Tibial artery (tissue), 4 donors: ENCODE measurements around the gene SLC12A5.
"Not testable (repeated sequence)": the region's sequence is repeated elsewhere in the genome, so short reads cannot be mapped to it uniquely, and the experiment has no call there.

Source experiments
- DNase-seq, 2 donors: peaks; one replicate each; pipeline ENCODE4 v3.0.0-alpha.2; 2019
- H3K27ac ChIP-seq, 2 donors: fragments of 200-600 bp; sonication (generic) in 1 of 2; 1 replicate in 1 of 2; 2 replicates in 1 of 2; pipeline ENCODE4 v1.5.1; 2018 to 2019; ENCODE audit warnings: mild to moderate bottlenecking in 1 of 2
- H3K27me3 ChIP-seq, 2 donors: fragments of 200-600 bp; sonication (generic) in 1 of 2; one replicate each; pipeline versions ENCODE4 v1.5.1 to v1.6.0; 2016 to 2019
- H3K36me3 ChIP-seq, 3 donors: fragments of 200-600 bp; sonication (generic) in 2 of 3; one replicate each; pipeline ENCODE4 v1.5.1; 2016 to 2019; ENCODE audit warnings: mild to moderate bottlenecking in 2 of 3
- H3K4me1 ChIP-seq, 4 donors: fragments of 200-600 bp; sonication (generic) in 2 of 4; 1 replicate in 3 of 4; 2 replicates in 1 of 4; pipeline ENCODE4 v1.5.1; 2016 to 2019
- H3K4me3 ChIP-seq, 2 donors: fragments of 200-600 bp; sonication (generic) in 1 of 2; 1 replicate in 1 of 2; 2 replicates in 1 of 2; pipeline ENCODE4 v1.5.1; 2018 to 2019; ENCODE audit warnings: mild to moderate bottlenecking in 2 of 2
- H3K9me3 ChIP-seq, 3 donors: fragments of 200-600 bp; sonication (generic) in 1 of 3; one replicate each; pipeline ENCODE4 v1.5.1; 2016 to 2019
- intact Hi-C: fragments of 100-400 bp; cut with DNase I; formaldehyde crosslinking; loops from one replicate; pipeline ENCODE4 v1.15.0; 2023; ENCODE audit warnings: low total_unique reads
- TF ChIP-seq, protein P1 (sequence below), 2 experiments: fragments of 200-600 bp in 1 of 2; fragments of 450-650 bp in 1 of 2; IDR thresholded peaks; one replicate each; pipeline ENCODE4 v1.5.1; 2017 to 2019; ENCODE audit warnings: antibody characterized with exemption in 2 of 2, mild to moderate bottlenecking in 1 of 2, moderate library complexity in 1 of 2

Gene SLC12A5

DNA sequence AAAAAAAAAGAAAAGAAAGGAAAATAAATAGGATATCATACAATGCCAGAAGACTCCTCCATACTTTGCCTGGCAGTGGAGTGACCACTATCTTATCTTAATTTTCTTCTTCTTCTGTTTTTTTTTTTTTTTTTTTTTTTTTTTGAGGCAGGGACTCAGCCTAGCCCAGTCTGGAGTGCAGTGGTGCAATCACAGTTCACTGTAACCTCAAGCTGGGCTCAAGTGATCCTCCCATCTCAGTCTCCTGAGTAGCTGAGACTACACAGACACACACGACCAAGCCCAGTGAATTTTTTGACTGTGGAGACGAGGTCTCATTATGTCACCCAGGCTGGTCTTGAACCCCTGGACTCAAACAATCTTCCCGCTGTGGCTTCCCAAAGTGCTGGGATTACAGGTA is 37.4 kb upstream of the SLC12A5 start:
- Histone ChIP-seq H3K36me3 (no peaks in the 10 kb centered on the region), H3K27me3 (peaks cover 0 to 64% of the 10 kb centered on the region in 2 donors), H3K4me1 (no peaks in the 10 kb centered on the region), H3K9me3 (no peaks in the 10 kb centered on the region), H3K4me3 (no peak overlapping the region), H3K27ac (no peak overlapping the region)
- intact Hi-C loops = no loop called here
- TF ChIP-seq, protein P1, sequence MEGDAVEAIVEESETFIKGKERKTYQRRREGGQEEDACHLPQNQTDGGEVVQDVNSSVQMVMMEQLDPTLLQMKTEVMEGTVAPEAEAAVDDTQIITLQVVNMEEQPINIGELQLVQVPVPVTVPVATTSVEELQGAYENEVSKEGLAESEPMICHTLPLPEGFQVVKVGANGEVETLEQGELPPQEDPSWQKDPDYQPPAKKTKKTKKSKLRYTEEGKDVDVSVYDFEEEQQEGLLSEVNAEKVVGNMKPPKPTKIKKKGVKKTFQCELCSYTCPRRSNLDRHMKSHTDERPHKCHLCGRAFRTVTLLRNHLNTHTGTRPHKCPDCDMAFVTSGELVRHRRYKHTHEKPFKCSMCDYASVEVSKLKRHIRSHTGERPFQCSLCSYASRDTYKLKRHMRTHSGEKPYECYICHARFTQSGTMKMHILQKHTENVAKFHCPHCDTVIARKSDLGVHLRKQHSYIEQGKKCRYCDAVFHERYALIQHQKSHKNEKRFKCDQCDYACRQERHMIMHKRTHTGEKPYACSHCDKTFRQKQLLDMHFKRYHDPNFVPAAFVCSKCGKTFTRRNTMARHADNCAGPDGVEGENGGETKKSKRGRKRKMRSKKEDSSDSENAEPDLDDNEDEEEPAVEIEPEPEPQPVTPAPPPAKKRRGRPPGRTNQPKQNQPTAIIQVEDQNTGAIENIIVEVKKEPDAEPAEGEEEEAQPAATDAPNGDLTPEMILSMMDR (IDR thresholded peaks at IDR 0.05) = no peak
- DNase-seq = no peak

DNA sequence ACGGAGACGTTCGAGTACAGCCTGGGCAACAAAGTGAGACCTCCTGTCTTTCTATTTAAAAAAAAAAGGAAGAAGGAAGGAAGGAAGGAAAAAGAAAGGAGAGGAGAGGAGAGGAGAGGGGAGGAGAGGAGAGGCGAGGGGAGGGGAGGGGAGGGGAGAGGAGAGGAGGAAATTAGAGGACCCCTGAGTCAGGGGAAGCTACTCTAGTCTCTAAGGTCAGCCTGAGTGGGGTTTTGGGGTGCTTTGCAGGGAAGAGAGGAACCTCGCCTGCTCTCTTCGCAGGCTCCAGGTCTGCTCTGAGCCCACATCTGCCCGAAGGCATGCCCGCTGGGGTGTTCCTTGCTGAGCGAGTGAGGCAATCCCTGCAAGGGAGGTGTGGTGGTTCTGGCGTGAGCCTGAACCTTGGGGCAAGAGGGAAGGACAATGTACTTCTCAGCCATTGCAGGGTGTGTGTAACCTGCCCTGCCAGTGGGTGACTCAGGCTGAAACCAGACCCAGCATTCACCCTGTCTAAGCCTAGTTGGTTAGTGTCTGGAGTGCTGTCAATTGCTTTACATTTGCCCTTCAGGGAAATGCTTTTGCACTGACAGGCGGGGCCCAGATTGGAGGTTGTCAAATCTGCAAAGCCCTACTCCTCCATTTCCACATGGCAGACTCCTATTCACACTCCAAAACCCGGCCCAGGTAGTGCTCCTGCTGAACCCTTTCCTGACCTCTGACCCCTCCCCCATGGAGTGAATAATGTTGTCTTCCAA is 35.6 kb upstream of the SLC12A5 start:
- no peak overlapping the region for H3K4me3 ChIP-seq
- no peaks in the 10 kb centered on the region for H3K4me1 ChIP-seq
- no peaks in the 10 kb centered on the region for H3K36me3 ChIP-seq
- DNase-seq = no peak
- no peak overlapping the region for H3K27ac ChIP-seq
- TF ChIP-seq, protein P1 (IDR thresholded peaks at IDR 0.05) = no peak
- intact Hi-C loops = no loop called here
- H3K27me3 ChIP-seq = peaks cover 0 to 66% of the 10 kb centered on the region in 2 donors
- no peaks in the 10 kb centered on the region for H3K9me3 ChIP-seq

DNA sequence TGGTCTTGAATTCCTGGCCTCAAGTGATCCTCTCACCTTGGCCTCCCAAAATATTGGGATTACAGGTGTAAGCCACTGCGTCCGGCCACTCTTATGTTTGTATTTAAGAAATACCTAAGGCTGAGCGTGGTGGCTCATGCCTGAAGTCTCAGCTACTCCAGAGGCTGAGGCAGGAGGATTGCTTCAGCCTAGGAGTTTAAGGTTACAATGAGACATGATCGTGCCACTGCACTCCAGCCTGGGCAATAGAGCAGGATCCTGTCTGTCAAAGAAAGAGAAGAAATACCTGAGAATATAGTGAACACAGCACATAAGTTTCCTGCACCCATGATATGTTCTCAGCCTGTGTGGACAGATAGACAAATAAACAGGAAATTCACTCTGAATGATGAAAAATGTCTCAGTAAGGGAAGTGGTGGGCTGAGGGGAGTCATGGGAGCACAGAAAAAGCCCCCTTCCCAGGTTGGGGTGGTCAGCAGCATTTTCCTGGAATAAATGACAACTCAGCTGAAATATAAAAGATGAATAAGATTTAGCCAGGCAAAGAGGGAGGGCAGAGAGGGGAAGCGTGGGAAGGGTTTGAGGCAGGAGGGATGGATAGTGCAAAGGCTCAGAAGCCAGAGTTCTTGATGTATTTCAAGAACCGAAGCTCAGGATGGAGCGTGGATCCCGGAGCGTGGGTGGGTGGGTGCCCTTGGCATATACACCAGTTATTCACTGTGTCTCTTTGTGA is 34.1 kb upstream of the SLC12A5 start:
- no peaks in the 10 kb centered on the region for H3K36me3 ChIP-seq
- H3K27me3 ChIP-seq = peaks cover 0 to 72% of the 10 kb centered on the region in 2 donors
- TF ChIP-seq, protein P1 (IDR thresholded peaks at IDR 0.05) = no peak
- intact Hi-C loops = no loop called here
- no peak overlapping the region for H3K27ac ChIP-seq
- H3K9me3 ChIP-seq = no peaks in the 10 kb centered on the region
- DNase-seq = no peak
- no peak overlapping the region for H3K4me3 ChIP-seq
- H3K4me1 ChIP-seq = no peaks in the 10 kb centered on the region

DNA sequence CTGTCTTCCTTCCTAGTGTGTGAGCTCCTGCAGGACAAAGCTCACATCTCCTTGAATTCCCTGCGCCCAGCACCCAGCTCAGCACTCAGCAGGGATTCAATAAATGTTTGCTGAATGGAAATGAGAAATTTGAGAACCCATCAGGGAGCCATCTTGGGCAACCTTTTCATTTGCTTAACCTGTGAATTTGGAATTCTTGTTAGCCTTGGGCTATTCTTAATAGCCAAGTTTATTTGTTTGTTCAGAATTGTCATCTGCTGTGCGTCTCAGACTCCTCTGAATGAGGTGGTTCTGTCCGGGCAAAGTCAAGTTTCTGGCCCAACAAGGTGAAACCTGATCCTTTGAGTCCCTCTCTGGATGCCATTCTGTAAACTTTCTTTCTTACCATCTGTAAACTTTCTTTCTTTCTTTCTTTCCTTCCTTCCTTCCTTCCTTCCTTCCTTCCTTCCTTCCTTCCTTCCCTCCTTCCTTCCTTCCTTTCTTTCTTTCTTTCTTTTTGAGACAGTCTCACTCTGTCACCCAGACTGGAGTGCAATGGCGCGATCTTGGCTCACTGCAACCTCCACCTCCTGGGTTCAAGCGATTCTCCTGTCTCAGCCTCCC is 33.4 kb upstream of the SLC12A5 start:
- H3K4me3 ChIP-seq, H3K9me3 ChIP-seq, H3K36me3 ChIP-seq, intact Hi-C loops, H3K4me1 ChIP-seq, H3K27ac ChIP-seq, DNase-seq: not testable (repeated sequence)
- peaks cover 0 to 73% of the 10 kb centered on the region in 2 donors for H3K27me3 ChIP-seq

GRCh38 chr20:45997187-45997586 is 31.8 kb upstream of the SLC12A5 start:
- Histone ChIP-seq H3K4me3 (no peak overlapping the region), H3K4me1 (no peaks in the 10 kb centered on the region), H3K27me3 (peaks cover 0 to 72% of the 10 kb centered on the region in 2 donors), H3K27ac (no peak overlapping the region), H3K9me3 (no peaks in the 10 kb centered on the region), H3K36me3 (no peaks in the 10 kb centered on the region)
- intact Hi-C loops = no loop called here
- DNase-seq = no peak
- TF ChIP-seq, protein P1 (IDR thresholded peaks at IDR 0.05) = no peak

DNA sequence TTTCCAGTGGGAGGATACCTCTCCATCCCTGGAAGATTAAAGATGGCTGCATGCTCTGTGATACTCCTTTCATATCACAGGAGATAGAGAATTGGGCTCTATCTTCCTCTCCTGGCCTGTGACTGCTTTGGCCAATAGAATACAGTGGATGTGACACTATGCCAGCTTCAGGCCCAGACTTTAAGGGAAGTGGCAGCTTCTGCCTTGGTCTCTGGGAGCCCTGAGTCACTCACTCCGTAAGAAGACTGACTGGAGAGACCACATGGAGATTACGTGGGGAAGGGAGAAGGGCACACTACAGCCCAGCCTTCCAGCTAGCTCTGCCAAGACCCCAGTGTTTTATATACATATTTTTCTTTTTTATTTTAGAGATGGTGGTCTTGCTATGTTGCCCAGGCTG is 30.7 kb upstream of the SLC12A5 start:
- Histone ChIP-seq H3K9me3 (no peaks in the 10 kb centered on the region), H3K36me3 (no peaks in the 10 kb centered on the region), H3K27ac (no peak overlapping the region), H3K4me3 (no peak overlapping the region), H3K4me1 (no peaks in the 10 kb centered on the region), H3K27me3 (peaks cover 0 to 72% of the 10 kb centered on the region in 2 donors)
- no peak for DNase-seq
- intact Hi-C loops = no loop called here
- TF ChIP-seq, protein P1 (IDR thresholded peaks at IDR 0.05) = no peak
